ENCODE results near the gene GPR17. TPM values are rescaled to one million over a fixed set of nuclear protein-coding genes. Genes with fewer than 3 reads are reported as not detected.

GPR17 gene
- total RNA-seq, 1 donor from 2014 or later = 0.18 TPM

- FAIRE-seq = no peak
- H3K4me1 Mint-ChIP-seq (ENCODE audit: low read depth, unreplicated experiment) = peaks cover 30% of the 10 kb centered on the region
These were observed 37.8 kb downstream of the GPR17 start for GRCh38 chr2:127683757-127684156.

DNA sequence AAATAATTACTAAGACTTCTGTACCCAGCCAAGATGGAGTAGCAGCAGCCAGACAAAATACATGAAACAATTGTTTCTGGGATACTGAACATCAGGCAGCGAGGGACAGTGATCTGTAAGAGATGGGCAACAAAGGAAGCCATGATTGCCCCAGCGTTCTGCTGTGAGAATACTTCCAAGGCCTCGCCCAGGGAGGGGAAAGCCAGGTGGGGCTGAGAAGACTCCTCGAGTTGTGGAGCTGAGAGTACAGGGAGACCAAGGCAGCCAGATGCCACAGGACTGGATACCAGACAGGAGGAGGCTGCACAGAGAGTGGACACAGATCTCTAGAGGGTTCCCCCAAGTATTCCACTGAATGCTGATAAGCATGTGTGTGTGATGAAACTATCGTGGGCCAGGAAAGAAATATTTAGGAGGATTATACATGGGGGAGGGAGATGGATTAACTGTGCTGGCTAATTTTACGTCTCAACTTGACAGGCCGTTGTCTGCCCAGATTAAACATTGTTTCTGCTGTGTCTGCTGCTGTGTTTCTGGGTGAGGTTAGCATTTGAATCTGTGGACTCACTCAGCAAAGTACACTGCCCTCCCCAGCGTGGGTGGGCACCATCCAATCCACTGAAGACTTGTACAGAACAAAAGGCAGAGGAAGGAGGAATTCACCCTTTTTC lies 39.6 kb downstream of the GPR17 start:
- peaks cover 30% of the 10 kb centered on the region for H3K4me1 Mint-ChIP-seq (ENCODE audit: low read depth, unreplicated experiment)
- no peak overlapping the region for H3K4me3 Mint-ChIP-seq (ENCODE audit: unreplicated experiment)
- Histone ChIP-seq H3K79me2 (ENCODE audit: insufficient read depth, low read length) (no peaks in the 10 kb centered on the region), H3K4me3 (ENCODE audit: insufficient read depth, low read depth, low read length) (no peak overlapping the region), H3K27me3 (ENCODE audit: insufficient read depth, low read length) (no peaks in the 10 kb centered on the region), H3K9ac (ENCODE audit: low read length) (no peak overlapping the region), H4K20me1 (ENCODE audit: insufficient read depth, low read length) (no peaks in the 10 kb centered on the region), H3K4me1 (ENCODE audit: insufficient read depth, low read length) (no peaks in the 10 kb centered on the region), H3K4me2 (ENCODE audit: low read length) (no peak overlapping the region), H3K27ac (ENCODE audit: low read depth, low read length) (no peak overlapping the region), H3K9me3 (ENCODE audit: insufficient read depth, low read depth, low read length) (peaks cover 3% of the 10 kb centered on the region), H3K36me3 (ENCODE audit: insufficient read depth, low read length) (no peaks in the 10 kb centered on the region), H2AFZ (ENCODE audit: low read depth, low read length) (no peak overlapping the region)
- peaks cover 2% of the 10 kb centered on the region for H3K27me3 Mint-ChIP-seq (ENCODE audit: low read depth, unreplicated experiment)
- H3K27ac Mint-ChIP-seq (ENCODE audit: unreplicated experiment) = peak overlapping the region; percentile 1
- FAIRE-seq = no peak
- no peak for DNase-seq (ENCODE audit: low read depth)
- peaks cover 7% of the 10 kb centered on the region for H3K9me3 Mint-ChIP-seq (ENCODE audit: unreplicated experiment)
- TF ChIP-seq, protein P1, sequence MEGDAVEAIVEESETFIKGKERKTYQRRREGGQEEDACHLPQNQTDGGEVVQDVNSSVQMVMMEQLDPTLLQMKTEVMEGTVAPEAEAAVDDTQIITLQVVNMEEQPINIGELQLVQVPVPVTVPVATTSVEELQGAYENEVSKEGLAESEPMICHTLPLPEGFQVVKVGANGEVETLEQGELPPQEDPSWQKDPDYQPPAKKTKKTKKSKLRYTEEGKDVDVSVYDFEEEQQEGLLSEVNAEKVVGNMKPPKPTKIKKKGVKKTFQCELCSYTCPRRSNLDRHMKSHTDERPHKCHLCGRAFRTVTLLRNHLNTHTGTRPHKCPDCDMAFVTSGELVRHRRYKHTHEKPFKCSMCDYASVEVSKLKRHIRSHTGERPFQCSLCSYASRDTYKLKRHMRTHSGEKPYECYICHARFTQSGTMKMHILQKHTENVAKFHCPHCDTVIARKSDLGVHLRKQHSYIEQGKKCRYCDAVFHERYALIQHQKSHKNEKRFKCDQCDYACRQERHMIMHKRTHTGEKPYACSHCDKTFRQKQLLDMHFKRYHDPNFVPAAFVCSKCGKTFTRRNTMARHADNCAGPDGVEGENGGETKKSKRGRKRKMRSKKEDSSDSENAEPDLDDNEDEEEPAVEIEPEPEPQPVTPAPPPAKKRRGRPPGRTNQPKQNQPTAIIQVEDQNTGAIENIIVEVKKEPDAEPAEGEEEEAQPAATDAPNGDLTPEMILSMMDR (IDR thresholded peaks at IDR 0.05; ENCODE audit: insufficient read depth, low read depth, low read length) = no peak
- no peak for TF ChIP-seq EZH2 (IDR thresholded peaks at IDR 0.05; ENCODE audit: insufficient read depth, low read length)
- H3K36me3 Mint-ChIP-seq (ENCODE audit: low read depth, unreplicated experiment) = no peaks in the 10 kb centered on the region

More at GRCh38 chr2:127683757-127684156, 37.8 kb downstream of the GPR17 start:
- Histone ChIP-seq H3K27me3 (ENCODE audit: insufficient read depth, low read length) (no peaks in the 10 kb centered on the region), H3K4me1 (ENCODE audit: insufficient read depth, low read length) (no peaks in the 10 kb centered on the region), H3K27ac (ENCODE audit: low read depth, low read length) (no peak overlapping the region), H3K79me2 (ENCODE audit: insufficient read depth, low read length) (no peaks in the 10 kb centered on the region), H3K9me3 (ENCODE audit: insufficient read depth, low read depth, low read length) (peaks cover 1% of the 10 kb centered on the region), H3K9ac (ENCODE audit: low read length) (no peak overlapping the region), H4K20me1 (ENCODE audit: insufficient read depth, low read length) (no peaks in the 10 kb centered on the region), H3K36me3 (ENCODE audit: insufficient read depth, low read length) (no peaks in the 10 kb centered on the region), H3K4me3 (ENCODE audit: insufficient read depth, low read depth, low read length) (no peak overlapping the region), H3K4me2 (ENCODE audit: low read length) (peak overlapping the region; percentile 17), H2AFZ (ENCODE audit: low read depth, low read length) (peak overlapping the region; percentile 58)
- Mint-ChIP-seq H3K36me3 (ENCODE audit: low read depth, unreplicated experiment) (no peaks in the 10 kb centered on the region), H3K9me3 (ENCODE audit: unreplicated experiment) (peaks cover 3% of the 10 kb centered on the region), H3K27ac (ENCODE audit: unreplicated experiment) (peak overlapping the region; percentile 86), H3K27me3 (ENCODE audit: low read depth, unreplicated experiment) (peaks cover 2% of the 10 kb centered on the region), H3K4me3 (ENCODE audit: unreplicated experiment) (peak overlapping the region; percentile 54)
- TF ChIP-seq, protein P1 (IDR thresholded peaks at IDR 0.05; ENCODE audit: insufficient read depth, low read depth, low read length) = no peak
- no peak for TF ChIP-seq EZH2 (IDR thresholded peaks at IDR 0.05; ENCODE audit: insufficient read depth, low read length)
- peak; percentile 31 for DNase-seq (ENCODE audit: low read depth)

- Mint-ChIP-seq H3K9me3 (ENCODE audit: unreplicated experiment) (peaks cover 20% of the 10 kb centered on the region), H3K4me3 (ENCODE audit: unreplicated experiment) (no peak overlapping the region), H3K27me3 (ENCODE audit: low read depth, unreplicated experiment) (no peaks in the 10 kb centered on the region), H3K4me1 (ENCODE audit: low read depth, unreplicated experiment) (peaks cover 18% of the 10 kb centered on the region), H3K27ac (ENCODE audit: unreplicated experiment) (no peak overlapping the region), H3K36me3 (ENCODE audit: low read depth, unreplicated experiment) (peaks cover 5% of the 10 kb centered on the region)
- Histone ChIP-seq H3K4me2 (ENCODE audit: low read length) (no peak overlapping the region), H3K27ac (ENCODE audit: low read depth, low read length) (no peak overlapping the region), H3K9me3 (ENCODE audit: insufficient read depth, low read depth, low read length) (peaks cover 3% of the 10 kb centered on the region), H2AFZ (ENCODE audit: low read depth, low read length) (no peak overlapping the region), H3K27me3 (ENCODE audit: insufficient read depth, low read length) (no peaks in the 10 kb centered on the region), H3K36me3 (ENCODE audit: insufficient read depth, low read length) (no peaks in the 10 kb centered on the region), H3K4me3 (ENCODE audit: insufficient read depth, low read depth, low read length) (no peak overlapping the region), H4K20me1 (ENCODE audit: insufficient read depth, low read length) (no peaks in the 10 kb centered on the region), H3K4me1 (ENCODE audit: insufficient read depth, low read length) (no peaks in the 10 kb centered on the region), H3K79me2 (ENCODE audit: insufficient read depth, low read length) (no peaks in the 10 kb centered on the region), H3K9ac (ENCODE audit: low read length) (no peak overlapping the region)
- no peak for DNase-seq (ENCODE audit: low read depth)
- no peak for FAIRE-seq
- TF ChIP-seq, protein P1 (IDR thresholded peaks at IDR 0.05; ENCODE audit: insufficient read depth, low read depth, low read length) = no peak
- TF ChIP-seq EZH2 (IDR thresholded peaks at IDR 0.05; ENCODE audit: insufficient read depth, low read length) = no peak
These were observed 42.5 kb downstream of the GPR17 start for GRCh38 chr2:127688405-127688804.

Measured in astrocyte (in vitro differentiated cells and primary cell).